HuH-7.5 (cell line): Measurements from ENCODE around the gene MARCHF11.

Experiments
- DNase-seq: peaks from one replicate; pipeline ENCODE4 v3.0.0; 2011; ENCODE audit warnings: low spot score

MARCHF11 gene

GRCh38 chr5:16179511-16179935 lies at the start of gene MARCHF11:
MARCHF11 (minus strand) TSS chr5:16179791; CDS start chr5:16179575, 216 bp downstream.
- no peak for DNase-seq

GRCh38 chr5:16225927-16226326 lies 46.3 kb upstream of the MARCHF11 start:
- DNase-seq: no peak

GRCh38 chr5:16192311-16192710 lies 12.7 kb upstream of the MARCHF11 start:
- DNase-seq: no peak

- no peak for DNase-seq
These were observed 1.1 kb upstream of the MARCHF11 start for GRCh38 chr5:16180789-16181082.

GRCh38 chr5:16179936-16180788 lies 571 bp upstream of the MARCHF11 start:
- DNase-seq: no peak

GRCh38 chr5:16178745-16179372 lies 732 bp downstream of the MARCHF11 start:
- DNase-seq: peak; percentile 47

- no peak for DNase-seq
These were observed 10.0 kb downstream of the MARCHF11 start for GRCh38 chr5:16169550-16169949.

- DNase-seq: no peak
These were observed 18.9 kb downstream of the MARCHF11 start for GRCh38 chr5:16160706-16161105.

- DNase-seq: no peak
These were observed 20.0 kb downstream of the MARCHF11 start for GRCh38 chr5:16159636-16160035.

- no peak for DNase-seq
These were observed 23.4 kb downstream of the MARCHF11 start for GRCh38 chr5:16156152-16156551.

GRCh38 chr5:16152601-16153568 lies 26.7 kb downstream of the MARCHF11 start:
- DNase-seq: no peak

- DNase-seq: no peak
These were observed 30.0 kb downstream of the MARCHF11 start for GRCh38 chr5:16149621-16150020.

- DNase-seq: no peak
These were observed 32.3 kb downstream of the MARCHF11 start for GRCh38 chr5:16147179-16147900.

- DNase-seq: no peak
These were observed 35.2 kb downstream of the MARCHF11 start for GRCh38 chr5:16144416-16144815.

- DNase-seq: no peak
These were observed 36.1 kb downstream of the MARCHF11 start for GRCh38 chr5:16143361-16144049.

- DNase-seq: no peak
These were observed 38.6 kb downstream of the MARCHF11 start for GRCh38 chr5:16140944-16141343.

GRCh38 chr5:16140417-16140816 lies 39.2 kb downstream of the MARCHF11 start:
- no peak for DNase-seq

GRCh38 chr5:16137177-16137576 lies 42.4 kb downstream of the MARCHF11 start:
- no peak for DNase-seq

- DNase-seq: no peak
These were observed 44.1 kb downstream of the MARCHF11 start for GRCh38 chr5:16135506-16135905.

GRCh38 chr5:16135003-16135402 lies 44.6 kb downstream of the MARCHF11 start:
- no peak for DNase-seq

GRCh38 chr5:16134204-16134603 lies 45.4 kb downstream of the MARCHF11 start:
- no peak for DNase-seq
